Measurements from ENCODE around the gene GUCY1A1.

Gene GUCY1A1

GRCh38 chr4:155707251-155707650, 40.6 kb downstream of the GUCY1A1 start:
- Histone ChIP-seq H4K20me1 (no peaks in the 10 kb centered on the region), H3K9me3 (replicated peaks in 1 of 11) (no peaks in the 10 kb centered on the region), H3K9ac (no peak overlapping the region), H3K27me3 (no peaks in the 10 kb centered on the region), H3K4me3 (no peak overlapping the region), H3K4me1 (peaks cover 0 to 3% (median 0%) of the 10 kb centered on the region in 10 experiments; a peak in 6 of 20 replicates), H3K27ac (no peak overlapping the region), H3K36me3 (no peaks in the 10 kb centered on the region), H3K4me2 (no peak overlapping the region)
- TF ChIP-seq Cebpa-rat (IDR thresholded peaks at IDR 0.05): no peak

GRCh38 chr4:155708782-155709181, 42.1 kb downstream of the GUCY1A1 start:
- H3K4me2 ChIP-seq: no peak overlapping the region
- H3K36me3 ChIP-seq: no peaks in the 10 kb centered on the region
- TF ChIP-seq Cebpa-rat (IDR thresholded peaks at IDR 0.05): no peak
- H3K9ac ChIP-seq: no peak overlapping the region
- no peaks in the 10 kb centered on the region for H3K27me3 ChIP-seq
- peaks cover 0 to 14% (median 0%) of the 10 kb centered on the region in 10 experiments; a peak in 6 of 20 replicates for H3K4me1 ChIP-seq
- H4K20me1 ChIP-seq: no peaks in the 10 kb centered on the region
- no peak overlapping the region for H3K4me3 ChIP-seq
- H3K9me3 ChIP-seq (replicated peaks in 1 of 11): no peaks in the 10 kb centered on the region
- no peak overlapping the region for H3K27ac ChIP-seq

GRCh38 chr4:155709918-155710317, 43.3 kb downstream of the GUCY1A1 start:
- Histone ChIP-seq H3K4me1 (peaks cover 0 to 14% (median 0%) of the 10 kb centered on the region in 10 experiments; a peak in 6 of 20 replicates), H3K4me2 (no peak overlapping the region), H3K9ac (no peak overlapping the region), H3K27ac (no peak overlapping the region), H4K20me1 (no peaks in the 10 kb centered on the region), H3K27me3 (no peaks in the 10 kb centered on the region), H3K4me3 (no peak overlapping the region), H3K9me3 (replicated peaks in 1 of 11) (no peaks in the 10 kb centered on the region), H3K36me3 (no peaks in the 10 kb centered on the region)
- TF ChIP-seq Cebpa-rat (IDR thresholded peaks at IDR 0.05): no peak

- Histone ChIP-seq H3K27ac (no peak overlapping the region), H3K27me3 (no peaks in the 10 kb centered on the region), H3K9me3 (replicated peaks in 1 of 11) (no peaks in the 10 kb centered on the region), H3K36me3 (no peaks in the 10 kb centered on the region), H3K4me2 (no peak overlapping the region), H3K9ac (no peak overlapping the region), H4K20me1 (no peaks in the 10 kb centered on the region), H3K4me3 (no peak overlapping the region), H3K4me1 (peaks cover 0 to 14% (median 0%) of the 10 kb centered on the region in 10 experiments; a peak in 6 of 20 replicates)
- TF ChIP-seq Cebpa-rat (IDR thresholded peaks at IDR 0.05): no peak
Measured at GRCh38 chr4:155711556-155711955, 44.9 kb downstream of the GUCY1A1 start.

- H3K4me3 ChIP-seq: no peak overlapping the region
- H3K27ac ChIP-seq: no peak overlapping the region
- no peaks in the 10 kb centered on the region for H3K9me3 ChIP-seq (replicated peaks in 1 of 11)
- no peaks in the 10 kb centered on the region for H4K20me1 ChIP-seq
- no peak overlapping the region for H3K9ac ChIP-seq
- no peak for TF ChIP-seq Cebpa-rat (IDR thresholded peaks at IDR 0.05)
- peak overlapping the region in 2 of 11 experiments; percentile 23 to 25; a peak in 3 of 22 replicates for H3K4me2 ChIP-seq
- H3K36me3 ChIP-seq: no peaks in the 10 kb centered on the region
- H3K4me1 ChIP-seq: peaks cover 0 to 14% (median 0%) of the 10 kb centered on the region in 10 experiments; a peak in 6 of 20 replicates
- H3K27me3 ChIP-seq: no peaks in the 10 kb centered on the region
Measured at GRCh38 chr4:155712846-155713245, 46.2 kb downstream of the GUCY1A1 start.

GRCh38 chr4:155713911-155714310, 47.3 kb downstream of the GUCY1A1 start:
- Histone ChIP-seq H3K27ac (no peak overlapping the region), H3K36me3 (no peaks in the 10 kb centered on the region), H3K4me2 (no peak overlapping the region), H3K4me3 (no peak overlapping the region), H4K20me1 (no peaks in the 10 kb centered on the region), H3K27me3 (no peaks in the 10 kb centered on the region), H3K9ac (no peak overlapping the region), H3K4me1 (peaks cover 0 to 14% (median 0%) of the 10 kb centered on the region in 10 experiments; a peak in 6 of 20 replicates), H3K9me3 (replicated peaks in 1 of 11) (no peaks in the 10 kb centered on the region)
- no peak for TF ChIP-seq Cebpa-rat (IDR thresholded peaks at IDR 0.05)

- no peak overlapping the region for H3K4me3 ChIP-seq
- no peaks in the 10 kb centered on the region for H3K36me3 ChIP-seq
- H3K27ac ChIP-seq: no peak overlapping the region
- H3K4me2 ChIP-seq: no peak overlapping the region
- H3K4me1 ChIP-seq: no peaks in the 10 kb centered on the region
- no peaks in the 10 kb centered on the region for H4K20me1 ChIP-seq
- no peaks in the 10 kb centered on the region for H3K27me3 ChIP-seq
- no peaks in the 10 kb centered on the region for H3K9me3 ChIP-seq (replicated peaks in 1 of 11)
- TF ChIP-seq Cebpa-rat (IDR thresholded peaks at IDR 0.05): no peak
- no peak overlapping the region for H3K9ac ChIP-seq
Measured at GRCh38 chr4:155722336-155722735, 55.7 kb downstream of the GUCY1A1 start.

- H3K9ac ChIP-seq: no peak overlapping the region
- H3K9me3 ChIP-seq (replicated peaks in 1 of 11): no peaks in the 10 kb centered on the region
- H3K27ac ChIP-seq: no peak overlapping the region
- H3K4me2 ChIP-seq: no peak overlapping the region
- no peaks in the 10 kb centered on the region for H3K36me3 ChIP-seq
- H3K27me3 ChIP-seq: no peaks in the 10 kb centered on the region
- no peak for TF ChIP-seq Cebpa-rat (IDR thresholded peaks at IDR 0.05)
- H3K4me1 ChIP-seq: no peaks in the 10 kb centered on the region
- no peaks in the 10 kb centered on the region for H4K20me1 ChIP-seq
- no peak overlapping the region for H3K4me3 ChIP-seq
Measured at GRCh38 chr4:155722816-155723499, 56.3 kb downstream of the GUCY1A1 start.

GRCh38 chr4:155724731-155725130, 58.1 kb downstream of the GUCY1A1 start:
- H3K9ac ChIP-seq: no peak overlapping the region
- H3K27me3 ChIP-seq: no peaks in the 10 kb centered on the region
- TF ChIP-seq Cebpa-rat (IDR thresholded peaks at IDR 0.05): no peak
- no peaks in the 10 kb centered on the region for H3K9me3 ChIP-seq (replicated peaks in 1 of 11)
- H3K4me1 ChIP-seq: no peaks in the 10 kb centered on the region
- no peaks in the 10 kb centered on the region for H3K36me3 ChIP-seq
- H3K4me2 ChIP-seq: no peak overlapping the region
- H3K4me3 ChIP-seq: no peak overlapping the region
- H3K27ac ChIP-seq: no peak overlapping the region
- no peaks in the 10 kb centered on the region for H4K20me1 ChIP-seq

- Histone ChIP-seq H3K27me3 (no peaks in the 10 kb centered on the region), H3K9me3 (replicated peaks in 1 of 11) (no peaks in the 10 kb centered on the region), H3K4me1 (no peaks in the 10 kb centered on the region), H3K4me2 (no peak overlapping the region), H3K9ac (no peak overlapping the region), H3K36me3 (no peaks in the 10 kb centered on the region), H3K4me3 (no peak overlapping the region), H3K27ac (no peak overlapping the region), H4K20me1 (no peaks in the 10 kb centered on the region)
- no peak for TF ChIP-seq Cebpa-rat (IDR thresholded peaks at IDR 0.05)
Measured at GRCh38 chr4:155734065-155734464, 67.4 kb downstream of the GUCY1A1 start.
